Panc1 (cell line): Measurements from ENCODE around the gene CLEC2L. TPM values are rescaled to one million over a fixed set of nuclear protein-coding genes. Genes with fewer than 3 reads are reported as not detected.

Experiments used
- ATAC-seq: fragments of 200-7000 bp; cut with Tn5 transposase; 2 replicates; pipeline ENCODE4 v1.9.1; 2020; ENCODE audit warnings: mild to moderate bottlenecking, moderate library complexity
- BruUV-seq: library from RNA; stranded (reverse); fragments of 400-500 nt; replicated peaks from 2 replicates; lab custom pipeline; 2021; lab: Mats Ljungman, UMichigan
- CTCF ChIA-PET: fragments of 300-600 bp; sonication (Branson Sonifier 250); formaldehyde crosslinking; loops from one replicate; lab custom pipeline; 2022; ENCODE audit warnings: antibody characterized with exemption; lab: Charles Lee
- POLR2A ChIA-PET: fragments of 300-600 bp; sonication (Branson Sonifier 250); formaldehyde crosslinking; loops from one replicate; lab custom pipeline; 2022; ENCODE audit warnings: antibody characterized with exemption; lab: Charles Lee
- DNase-seq: peaks from one replicate; pipeline ENCODE4 v3.0.0-alpha.2; 2010; ENCODE audit warnings: low read depth, low spot score
- H3K27ac ChIP-seq: 2 replicates; pipeline ENCODE4 v1.5.1; 2011; ENCODE audit warnings: mild to moderate bottlenecking, low read length, inconsistent platforms
- H3K27me3 ChIP-seq: fragments of 200-500 bp; sonication (Bioruptor generic); 2 replicates; pipeline ENCODE4 v1.6.0; 2014; ENCODE audit warnings: low read length, inconsistent platforms; ENCODE audit not compliant: control insufficient read depth, insufficient read depth
- H3K36me3 ChIP-seq: fragments of 200-500 bp; sonication (Bioruptor generic); 2 replicates; pipeline ENCODE4 v1.5.1; 2014; ENCODE audit warnings: inconsistent platforms, mild to moderate bottlenecking, low read length, moderate library complexity; ENCODE audit not compliant: control insufficient read depth, insufficient read depth
- H3K4me1 ChIP-seq: 2 replicates; pipeline ENCODE4 v1.5.1; 2011; ENCODE audit warnings: inconsistent platforms, mild to moderate bottlenecking, low read length, moderate library complexity; ENCODE audit not compliant: control insufficient read depth, insufficient read depth
- H3K4me3 ChIP-seq, 2 experiments: 2 replicates each; pipeline ENCODE4 v1.5.1; 2011 to 2012; ENCODE audit warnings: low read depth in 2 of 2, low read length in 2 of 2, mild to moderate bottlenecking in 2 of 2, inconsistent platforms in 1 of 2, moderate library complexity in 1 of 2
- H3K9me3 ChIP-seq: fragments of 200-500 bp; sonication (Bioruptor generic); 2 replicates; pipeline ENCODE4 v1.5.1; 2014; ENCODE audit warnings: low read depth, mild to moderate bottlenecking, inconsistent platforms, low read length, moderate library complexity; ENCODE audit not compliant: control insufficient read depth, insufficient read depth
- CTCF ChIP-seq: fragments of 450-650 bp; IDR thresholded peaks from 2 replicates; pipeline ENCODE4 v1.5.1; 2017; ENCODE audit warnings: mild to moderate bottlenecking
- POLR2AphosphoS5 ChIP-seq: IDR thresholded peaks from 2 replicates; pipeline ENCODE4 v1.6.1; 2012; ENCODE audit warnings: mild to moderate bottlenecking, low read depth, low read length, moderate library complexity
- REST ChIP-seq, 2 experiments: IDR thresholded peaks; 2 replicates each; pipeline ENCODE4 v1.6.1; 2011 to 2012; ENCODE audit warnings: low read depth in 2 of 2, control low read depth in 1 of 2, low read length in 1 of 2, mild to moderate bottlenecking in 1 of 2, moderate library complexity in 1 of 2; ENCODE audit not compliant: insufficient read depth in 1 of 2
- SIN3A ChIP-seq: IDR thresholded peaks from 2 replicates; pipeline ENCODE4 v1.6.1; 2012; ENCODE audit warnings: low read depth, mild to moderate bottlenecking, low read length, moderate library complexity, borderline replicate concordance; ENCODE audit not compliant: insufficient read depth
- TCF7L2 ChIP-seq: IDR thresholded peaks from 2 replicates; pipeline ENCODE4 v1.6.1; 2011; ENCODE audit warnings: mild to moderate bottlenecking, low read depth, low read length, inconsistent platforms
- in situ Hi-C: cut with HindIII; loops from 2 replicates; pipeline ENCODE4 v1.10.0; 2016; ENCODE audit warnings: low sequenced_read_pairs, low pct_unique_long_range_greater_than_20kb
- intact Hi-C: fragments of 100-400 bp; cut with micrococcal nuclease; formaldehyde crosslinking; loops from one replicate; pipeline ENCODE4 v1.10.0; 2022; ENCODE audit not compliant: unreplicated experiment
- total RNA-seq: library from RNA; stranded (reverse); gene quantifications from one replicate; pipeline ENCODE4 v1.2.1, GENCODE V29; 2021; ENCODE audit not compliant: unreplicated experiment

Gene CLEC2L
- total RNA-seq, 1 experiment from 2014 or later: not detected

GRCh38 chr7:139490130-139490529, 33.4 kb upstream of the CLEC2L start:
- no peak for DNase-seq
- Histone ChIP-seq H3K36me3 (no peaks in the 10 kb centered on the region), H3K27ac (no peak overlapping the region), H3K9me3 (no peaks in the 10 kb centered on the region), H3K4me1 (no peaks in the 10 kb centered on the region), H3K4me3 (no peak overlapping the region), H3K27me3 (no peaks in the 10 kb centered on the region)
- no peak for ATAC-seq
- TF ChIP-seq SIN3A (no peak), REST (IDR thresholded peaks at IDR 0.05; ENCODE audit: insufficient read depth in 1 of 2, low read depth in 2 of 2, low read length in 1 of 2) (no peak), TCF7L2 (no peak), CTCF (no peak), POLR2AphosphoS5 (no peak)
- POLR2A ChIA-PET: interaction anchor here (0.7 kb wide), 1 partner anchor 11 kb away, joined by 3 read pairs; no protein-coding TSS in a partner anchor
- in situ Hi-C loops (no loop called here), intact Hi-C loops (no loop called here)
- CTCF ChIA-PET: no interaction called here
- BruUV-seq: no TSS peak

GRCh38 chr7:139492293-139492692, 31.2 kb upstream of the CLEC2L start:
- no peak for TF ChIP-seq TCF7L2
- no peak for TF ChIP-seq REST (IDR thresholded peaks at IDR 0.05; ENCODE audit: insufficient read depth in 1 of 2, low read depth in 2 of 2, low read length in 1 of 2)
- no peak for TF ChIP-seq CTCF
- no peak for TF ChIP-seq SIN3A
- TF ChIP-seq POLR2AphosphoS5: no peak
- H3K27me3 ChIP-seq: no peaks in the 10 kb centered on the region
- no peaks in the 10 kb centered on the region for H3K9me3 ChIP-seq
- intact Hi-C loops: no loop called here
- in situ Hi-C loops: no loop called here
- H3K4me3 ChIP-seq: no peak overlapping the region
- ATAC-seq: no peak
- POLR2A ChIA-PET: no interaction called here
- no peak overlapping the region for H3K27ac ChIP-seq
- H3K4me1 ChIP-seq: no peaks in the 10 kb centered on the region
- no peaks in the 10 kb centered on the region for H3K36me3 ChIP-seq
- BruUV-seq: no TSS peak
- DNase-seq: no peak
- CTCF ChIA-PET: no interaction called here
